GM18870 (cell line): Measurements from ENCODE around the gene MYL6B.

Experiments
- ATAC-seq: cut with Tn5 transposase; IDR thresholded peaks from one replicate; pipeline ENCODE4 v1.9.1; 2021; ENCODE audit warnings: moderate library complexity; ENCODE audit not compliant: unreplicated experiment

Gene MYL6B

GRCh38 chr12:56121204-56121870 lies 31.1 kb upstream of the MYL6B start:
- ATAC-seq, result no peak

GRCh38 chr12:56122637-56123036 lies 29.8 kb upstream of the MYL6B start:
- ATAC-seq, result no peak

GRCh38 chr12:56124133-56124532 lies 28.3 kb upstream of the MYL6B start:
- ATAC-seq, result no peak

- ATAC-seq, result no peak
Observed at GRCh38 chr12:56126732-56127239, 25.6 kb upstream of the MYL6B start.

GRCh38 chr12:56127485-56127887 lies 24.9 kb upstream of the MYL6B start:
- ATAC-seq, result no peak

GRCh38 chr12:56127888-56128669 lies 24.3 kb upstream of the MYL6B start, which contains the start of gene ESYT1:
Gene ESYT1, plus strand, starts transcription at chr12:56128267. Its CDS starts 53 bp downstream, at chr12:56128320.
- peak; percentile 85 for ATAC-seq

GRCh38 chr12:56128670-56129205 lies 23.6 kb upstream of the MYL6B start:
- ATAC-seq, result no peak

GRCh38 chr12:56129206-56129941 lies 23.0 kb upstream of the MYL6B start:
- no peak for ATAC-seq

GRCh38 chr12:56129942-56130495 lies 22.4 kb upstream of the MYL6B start:
- no peak for ATAC-seq

- no peak for ATAC-seq
Observed at GRCh38 chr12:56130876-56131275, 21.5 kb upstream of the MYL6B start.

- ATAC-seq, result no peak
Observed at GRCh38 chr12:56134897-56135296, 17.5 kb upstream of the MYL6B start.

- ATAC-seq, result no peak
Observed at GRCh38 chr12:56137853-56138571, 14.4 kb upstream of the MYL6B start.

- no peak for ATAC-seq
Observed at GRCh38 chr12:56141946-56142784, 10.2 kb upstream of the MYL6B start.

GRCh38 chr12:56143217-56143616 lies 9.2 kb upstream of the MYL6B start:
- ATAC-seq, result no peak

GRCh38 chr12:56143870-56144269 lies 8.5 kb upstream of the MYL6B start:
- ATAC-seq, result no peak

- ATAC-seq, result no peak
Observed at GRCh38 chr12:56145217-56145616, 7.2 kb upstream of the MYL6B start.

GRCh38 chr12:56146492-56147460 lies 5.6 kb upstream of the MYL6B start:
- no peak for ATAC-seq

GRCh38 chr12:56150563-56150962 lies 1.8 kb upstream of the MYL6B start:
- no peak for ATAC-seq
